ENCODE measurements around the gene PARD3.

GRCh38 chr10:34850036-34850435 lies 34.9 kb upstream of the PARD3 start:
- TF ChIP-seq, protein P1, sequence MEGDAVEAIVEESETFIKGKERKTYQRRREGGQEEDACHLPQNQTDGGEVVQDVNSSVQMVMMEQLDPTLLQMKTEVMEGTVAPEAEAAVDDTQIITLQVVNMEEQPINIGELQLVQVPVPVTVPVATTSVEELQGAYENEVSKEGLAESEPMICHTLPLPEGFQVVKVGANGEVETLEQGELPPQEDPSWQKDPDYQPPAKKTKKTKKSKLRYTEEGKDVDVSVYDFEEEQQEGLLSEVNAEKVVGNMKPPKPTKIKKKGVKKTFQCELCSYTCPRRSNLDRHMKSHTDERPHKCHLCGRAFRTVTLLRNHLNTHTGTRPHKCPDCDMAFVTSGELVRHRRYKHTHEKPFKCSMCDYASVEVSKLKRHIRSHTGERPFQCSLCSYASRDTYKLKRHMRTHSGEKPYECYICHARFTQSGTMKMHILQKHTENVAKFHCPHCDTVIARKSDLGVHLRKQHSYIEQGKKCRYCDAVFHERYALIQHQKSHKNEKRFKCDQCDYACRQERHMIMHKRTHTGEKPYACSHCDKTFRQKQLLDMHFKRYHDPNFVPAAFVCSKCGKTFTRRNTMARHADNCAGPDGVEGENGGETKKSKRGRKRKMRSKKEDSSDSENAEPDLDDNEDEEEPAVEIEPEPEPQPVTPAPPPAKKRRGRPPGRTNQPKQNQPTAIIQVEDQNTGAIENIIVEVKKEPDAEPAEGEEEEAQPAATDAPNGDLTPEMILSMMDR (IDR thresholded peaks at IDR 0.05; ENCODE audit: insufficient read depth, low read length, poor library complexity, severe bottlenecking): no peak
- TF ChIP-seq EZH2phosphoT487 (conservative IDR thresholded peaks at IDR 0.05; ENCODE audit: low read length): no peak
